NCI-H345 treated with DMSO at 0.1 percent for 48 hours (cell line): ENCODE data around the gene NF1.
"Not testable (repeated sequence)": the region's sequence is repeated elsewhere in the genome, so short reads cannot be mapped to it uniquely, and the experiment has no call there.

Experiments
- DNase-seq: peaks from one replicate; lab custom pipeline; 2025; ENCODE audit not compliant: unreplicated experiment; lab: John Stamatoyannopoulos, UW

NF1 gene

DNA sequence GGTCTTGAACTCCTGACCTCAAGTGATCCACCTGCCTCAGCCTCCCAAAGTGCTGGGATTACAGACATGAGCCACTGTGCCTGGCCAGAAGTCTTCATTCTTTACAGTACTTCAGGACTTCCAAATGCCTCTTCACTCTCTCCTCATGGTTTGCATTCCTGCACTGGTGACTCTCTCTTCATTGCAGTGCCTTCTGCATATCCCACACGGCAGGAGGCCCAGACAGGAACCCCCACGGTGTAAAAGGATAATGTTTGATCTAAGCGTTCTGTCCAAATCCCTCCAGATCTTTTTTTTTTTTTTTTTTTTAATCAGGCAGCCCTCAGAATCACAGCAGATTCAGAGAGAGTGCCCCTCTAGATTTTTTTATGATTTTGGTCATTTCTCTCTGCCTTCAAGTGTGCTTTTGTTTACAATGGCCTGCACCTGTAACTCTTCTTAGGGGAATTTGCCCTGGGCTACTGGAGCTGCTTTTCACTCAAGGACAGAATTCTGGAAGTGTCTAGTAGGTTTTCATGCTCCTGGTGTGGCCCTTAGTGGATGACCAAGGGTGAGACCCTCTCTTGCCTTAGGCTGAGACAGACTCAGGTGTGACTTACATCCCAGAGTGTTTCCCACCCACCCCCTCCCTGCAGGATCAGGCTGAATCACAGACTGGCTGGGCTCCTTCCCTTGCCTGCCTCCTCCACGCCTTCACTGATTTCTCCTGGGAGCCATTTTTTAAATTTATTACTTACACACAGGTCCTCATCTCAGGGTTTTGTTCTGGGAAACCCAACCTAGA is 19.8 kb upstream of the NF1 start:
- DNase-seq = no peak

- DNase-seq = no peak
Observed at GRCh38 chr17:31078290-31078689, 16.5 kb upstream of the NF1 start.

- no peak for DNase-seq
Observed at GRCh38 chr17:31079731-31080130, 15.0 kb upstream of the NF1 start.

GRCh38 chr17:31085563-31085962 is 9.2 kb upstream of the NF1 start:
- DNase-seq = no peak

- no peak for DNase-seq
Observed at GRCh38 chr17:31089471-31089870, 5.3 kb upstream of the NF1 start.

DNA sequence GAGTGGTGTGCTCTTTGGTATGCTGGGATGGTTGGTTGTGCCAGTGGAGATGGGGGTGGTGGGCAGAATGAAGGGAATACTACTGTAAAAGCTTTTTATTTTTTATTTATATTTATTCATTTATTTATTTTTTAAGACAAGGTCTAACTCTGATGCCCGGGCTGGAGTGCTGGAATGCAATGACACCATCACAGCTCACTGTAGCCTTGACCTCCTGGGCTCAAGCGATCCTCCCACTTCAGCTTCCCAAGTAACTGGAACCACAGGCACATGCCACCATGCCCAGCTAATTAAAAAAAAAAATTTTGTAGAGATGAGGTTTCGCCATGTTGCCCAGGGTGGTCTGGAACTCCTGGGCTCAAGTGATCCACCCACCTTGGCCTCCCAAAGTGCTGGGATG is 4.1 kb upstream of the NF1 start:
- DNase-seq = not testable (repeated sequence)

GRCh38 chr17:31092475-31093064 is 2.2 kb upstream of the NF1 start:
- no peak for DNase-seq

DNA sequence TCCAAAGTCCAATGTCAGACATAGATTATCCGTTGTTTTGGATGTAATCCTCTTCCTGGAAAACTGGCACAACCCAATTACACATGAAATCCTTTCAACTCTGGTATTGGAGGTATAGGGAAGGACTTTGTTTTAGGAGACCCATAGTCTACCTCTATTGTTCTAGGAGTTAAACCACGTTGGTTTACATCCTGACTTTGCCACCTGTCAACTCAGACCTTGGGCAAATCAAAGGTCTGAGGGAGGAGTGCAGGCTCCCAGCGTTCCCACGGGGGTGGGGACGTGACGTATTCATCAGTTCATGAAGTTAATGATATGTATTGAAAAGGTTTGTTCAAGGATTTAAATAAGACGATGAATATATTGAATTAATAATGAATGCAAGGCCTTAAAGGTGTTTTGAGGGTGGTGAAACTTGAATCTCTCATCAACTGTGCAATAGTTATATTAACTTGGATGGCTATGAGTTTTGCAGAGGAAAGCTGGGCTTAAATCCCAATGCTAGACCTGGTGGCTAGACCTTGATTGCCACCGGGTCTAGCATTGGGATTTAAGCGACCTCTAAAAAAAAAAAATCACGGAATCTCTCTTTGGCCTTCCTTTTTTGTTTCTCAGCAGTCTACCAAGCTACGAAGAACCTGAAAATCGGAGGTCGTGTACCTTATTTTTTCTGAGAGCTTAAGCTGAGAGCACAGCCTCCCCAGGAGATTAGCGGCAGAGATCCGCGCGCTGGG is 744 bp upstream of the NF1 start:
- DNase-seq = no peak

- peak; percentile 9 for DNase-seq
Observed at GRCh38 chr17:31095236-31096105, 694 bp downstream of the NF1 start.

DNA sequence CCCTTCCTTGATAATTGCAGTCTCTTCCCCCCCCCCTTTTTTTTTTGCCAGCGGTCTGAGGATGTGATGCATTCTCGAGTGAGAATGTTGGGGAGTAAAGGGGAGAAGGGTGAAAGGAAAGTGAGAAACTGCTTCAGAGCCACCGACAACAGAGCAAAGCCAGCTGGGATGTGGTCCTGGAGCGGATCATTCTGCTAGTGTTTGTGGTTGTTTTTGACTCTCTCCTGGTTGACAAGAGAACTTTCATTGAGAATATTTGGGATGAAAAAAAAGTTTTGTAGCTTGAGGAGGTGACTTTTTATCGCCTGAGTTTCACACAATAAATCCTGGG is 1.3 kb downstream of the NF1 start:
- DNase-seq = no peak

DNA sequence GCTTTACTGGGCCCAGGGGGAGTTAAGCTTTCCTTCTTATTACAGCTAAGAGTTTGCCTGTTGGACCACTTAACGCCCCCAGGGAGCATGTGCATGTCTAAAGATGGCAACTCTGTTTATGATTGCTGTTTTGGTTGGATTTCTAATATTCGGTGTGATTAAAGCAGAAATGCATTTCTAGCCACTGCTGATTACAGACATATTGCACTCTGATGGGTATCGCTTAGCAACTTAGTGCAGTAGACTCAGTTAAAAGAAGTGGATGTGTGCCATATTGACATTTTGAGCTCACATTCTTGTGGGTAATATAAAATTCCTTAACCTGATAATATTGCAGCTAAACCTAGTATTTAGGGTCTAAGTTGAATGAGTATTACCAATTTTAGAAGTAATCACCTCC is 4.2 kb downstream of the NF1 start:
- no peak for DNase-seq

- no peak for DNase-seq
Observed at GRCh38 chr17:31100840-31101459, 6.2 kb downstream of the NF1 start.

- DNase-seq = no peak
Observed at GRCh38 chr17:31101943-31102342, 7.2 kb downstream of the NF1 start.

DNA sequence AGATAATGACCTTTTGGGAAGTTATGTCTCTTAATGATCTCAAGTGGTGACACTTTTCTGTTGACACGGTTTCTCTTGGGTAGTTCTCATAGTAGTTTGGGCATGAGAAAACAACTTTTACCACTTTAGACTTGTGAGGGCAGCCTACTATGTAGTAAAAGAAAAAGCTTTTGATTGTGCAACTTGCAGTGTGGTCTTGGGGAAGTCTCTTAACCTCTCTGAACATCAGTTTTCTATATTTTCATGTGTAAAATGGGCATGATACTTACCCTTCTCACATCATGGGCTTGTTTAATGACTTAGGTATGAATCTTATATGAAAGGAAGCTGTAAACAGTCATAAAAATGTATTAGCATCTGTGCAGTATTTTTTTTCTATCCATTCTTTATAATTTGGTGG is 11.2 kb downstream of the NF1 start:
- DNase-seq = no peak

DNA sequence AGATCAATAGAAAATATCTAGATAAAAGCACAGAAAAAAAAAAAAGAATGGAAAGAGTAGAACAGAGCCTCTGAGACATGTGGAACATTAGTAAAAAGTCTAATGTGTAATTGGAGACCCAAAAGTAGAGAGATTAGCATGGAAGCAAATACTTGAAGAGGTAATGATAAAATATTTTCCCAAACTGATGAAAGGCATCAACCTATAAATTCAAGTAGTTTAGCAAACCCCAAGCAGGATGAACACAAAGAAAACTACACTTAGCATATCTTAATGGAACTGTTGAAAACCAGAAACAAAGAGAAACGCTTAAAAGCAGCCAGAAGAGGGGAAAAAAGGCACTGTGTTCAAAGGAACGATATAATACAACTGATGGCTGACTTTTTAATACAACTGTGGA is 16.4 kb downstream of the NF1 start:
- DNase-seq = no peak

- DNase-seq = no peak
Observed at GRCh38 chr17:31112001-31112661, 17.4 kb downstream of the NF1 start.

DNA sequence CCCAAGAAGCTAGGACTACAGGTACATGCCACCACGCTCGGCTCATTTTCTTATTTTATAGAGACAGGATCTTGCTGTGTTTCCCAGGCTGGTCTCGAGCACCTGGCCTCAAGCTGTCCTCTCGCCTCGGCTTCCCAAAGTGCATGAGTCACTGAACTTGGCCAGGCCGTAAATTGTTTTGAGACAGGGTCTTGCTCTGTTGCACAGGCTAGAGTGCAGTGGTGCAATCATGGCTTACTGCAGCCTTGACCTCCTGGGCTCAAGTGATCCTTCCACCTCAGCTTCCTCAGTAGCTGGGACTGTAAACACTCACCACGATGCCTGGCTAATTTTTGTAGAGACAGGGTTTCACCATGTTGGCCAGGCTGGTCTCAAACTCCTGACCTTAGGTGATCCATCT is 18.6 kb downstream of the NF1 start:
- DNase-seq = not testable (repeated sequence)

GRCh38 chr17:31113939-31114338 is 19.2 kb downstream of the NF1 start:
- no peak for DNase-seq

DNA sequence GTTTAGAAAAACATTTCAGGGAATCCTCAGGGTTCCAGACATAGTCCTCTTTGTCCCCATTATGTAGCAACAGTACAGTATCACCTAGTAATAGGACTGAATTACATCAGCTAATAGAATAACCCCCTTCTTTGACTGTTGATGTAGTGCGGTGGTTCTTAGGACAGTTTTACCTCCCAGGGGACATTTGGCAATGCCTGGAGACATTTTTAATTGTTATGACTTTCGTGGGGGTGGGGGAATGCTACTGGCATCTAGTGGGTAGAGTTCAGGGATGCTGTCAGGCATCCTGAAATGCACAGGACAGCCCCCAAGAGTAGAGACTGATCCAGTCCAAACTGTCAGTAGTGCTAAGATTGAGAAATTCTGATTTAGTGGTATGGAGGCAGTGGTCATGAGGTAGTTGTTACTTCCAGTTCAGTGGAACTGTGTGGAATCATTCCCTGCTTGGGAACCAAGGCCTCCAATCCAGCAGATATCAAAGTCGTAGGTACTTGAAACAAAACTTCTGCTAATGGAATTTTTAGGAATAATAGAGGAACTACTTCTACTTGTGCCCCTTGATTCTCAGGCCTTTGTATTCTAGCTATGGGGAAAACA is 20.3 kb downstream of the NF1 start:
- DNase-seq = no peak

- no peak for DNase-seq
Observed at GRCh38 chr17:31116167-31116566, 21.4 kb downstream of the NF1 start.
